Esophagus muscularis mucosa (tissue), 3 donors: ENCODE measurements around the gene CNTN5.

Experiments used
- CTCF ChIP-seq, 3 experiments: fragments of 200-600 bp in 2 of 3; fragments of 450-650 bp in 1 of 3; sonication (generic) in 2 of 3; IDR thresholded peaks; one replicate each; pipeline ENCODE4 v1.5.1; 2017 to 2019; ENCODE audit warnings: antibody characterized with exemption in 3 of 3, mild to moderate bottlenecking in 2 of 3, moderate library complexity in 1 of 3
- POLR2A ChIP-seq: fragments of 450-650 bp; IDR thresholded peaks from one replicate; pipeline ENCODE4 v1.6.1; 2017; ENCODE audit warnings: antibody characterized with exemption, moderate library complexity, mild to moderate bottlenecking, low read depth

GRCh38 chr11:100105255-100105981 is 1084.7 kb downstream of the CNTN5 start:
- TF ChIP-seq CTCF (IDR thresholded peaks at IDR 0.05) (no peak), POLR2A (no peak)
